GM12801 (cell line): ENCODE results near the gene RIN3.

Experiments
- TF ChIP-seq, protein P1 (sequence below): IDR thresholded peaks from one replicate; pipeline ENCODE4 v1.5.1; 2011; ENCODE audit warnings: control low read depth; ENCODE audit not compliant: insufficient read length; ENCODE audit errors: extremely low read depth

RIN3 gene

DNA sequence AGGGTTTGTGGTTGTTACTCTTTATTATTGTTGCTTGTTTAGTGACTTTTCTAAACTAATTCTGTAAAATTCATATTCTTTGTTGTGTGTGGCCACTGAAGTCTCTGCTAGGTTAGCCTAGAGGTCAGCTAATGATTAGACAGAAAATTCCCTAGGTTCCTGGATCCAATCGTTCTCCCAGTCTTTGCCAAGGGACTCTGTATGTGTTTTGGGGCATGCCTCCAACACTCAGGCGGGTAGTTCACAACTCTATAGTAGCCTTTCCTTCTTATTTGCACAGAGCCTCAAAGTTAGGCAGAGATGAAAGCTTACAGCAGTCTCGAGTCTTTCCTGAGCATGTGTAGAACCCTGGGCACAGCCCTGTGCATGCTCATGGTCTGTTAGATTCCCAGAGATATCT, 32.7 kb upstream of the RIN3 start:
- TF ChIP-seq, protein P1, sequence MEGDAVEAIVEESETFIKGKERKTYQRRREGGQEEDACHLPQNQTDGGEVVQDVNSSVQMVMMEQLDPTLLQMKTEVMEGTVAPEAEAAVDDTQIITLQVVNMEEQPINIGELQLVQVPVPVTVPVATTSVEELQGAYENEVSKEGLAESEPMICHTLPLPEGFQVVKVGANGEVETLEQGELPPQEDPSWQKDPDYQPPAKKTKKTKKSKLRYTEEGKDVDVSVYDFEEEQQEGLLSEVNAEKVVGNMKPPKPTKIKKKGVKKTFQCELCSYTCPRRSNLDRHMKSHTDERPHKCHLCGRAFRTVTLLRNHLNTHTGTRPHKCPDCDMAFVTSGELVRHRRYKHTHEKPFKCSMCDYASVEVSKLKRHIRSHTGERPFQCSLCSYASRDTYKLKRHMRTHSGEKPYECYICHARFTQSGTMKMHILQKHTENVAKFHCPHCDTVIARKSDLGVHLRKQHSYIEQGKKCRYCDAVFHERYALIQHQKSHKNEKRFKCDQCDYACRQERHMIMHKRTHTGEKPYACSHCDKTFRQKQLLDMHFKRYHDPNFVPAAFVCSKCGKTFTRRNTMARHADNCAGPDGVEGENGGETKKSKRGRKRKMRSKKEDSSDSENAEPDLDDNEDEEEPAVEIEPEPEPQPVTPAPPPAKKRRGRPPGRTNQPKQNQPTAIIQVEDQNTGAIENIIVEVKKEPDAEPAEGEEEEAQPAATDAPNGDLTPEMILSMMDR = no peak

DNA sequence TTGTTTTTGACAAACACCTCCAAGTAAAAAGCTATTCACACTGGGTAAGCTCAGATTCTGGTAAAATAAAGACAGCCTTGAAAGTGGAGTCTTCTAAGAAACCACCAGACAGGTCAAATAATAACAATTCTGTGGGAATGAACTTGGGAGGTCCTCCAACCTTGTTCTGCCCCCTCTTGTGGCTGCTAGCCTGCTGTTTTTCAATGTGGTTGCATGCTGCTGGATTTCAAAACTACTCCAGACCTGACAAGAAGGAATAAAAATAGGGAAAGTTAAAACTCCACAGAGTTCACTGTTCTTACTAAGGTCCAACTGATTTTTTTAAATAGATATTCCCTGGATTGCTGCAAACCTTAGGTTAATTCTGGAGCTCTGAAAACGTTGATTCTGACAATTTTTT, 32.2 kb upstream of the RIN3 start:
- TF ChIP-seq, protein P1 = no peak

DNA sequence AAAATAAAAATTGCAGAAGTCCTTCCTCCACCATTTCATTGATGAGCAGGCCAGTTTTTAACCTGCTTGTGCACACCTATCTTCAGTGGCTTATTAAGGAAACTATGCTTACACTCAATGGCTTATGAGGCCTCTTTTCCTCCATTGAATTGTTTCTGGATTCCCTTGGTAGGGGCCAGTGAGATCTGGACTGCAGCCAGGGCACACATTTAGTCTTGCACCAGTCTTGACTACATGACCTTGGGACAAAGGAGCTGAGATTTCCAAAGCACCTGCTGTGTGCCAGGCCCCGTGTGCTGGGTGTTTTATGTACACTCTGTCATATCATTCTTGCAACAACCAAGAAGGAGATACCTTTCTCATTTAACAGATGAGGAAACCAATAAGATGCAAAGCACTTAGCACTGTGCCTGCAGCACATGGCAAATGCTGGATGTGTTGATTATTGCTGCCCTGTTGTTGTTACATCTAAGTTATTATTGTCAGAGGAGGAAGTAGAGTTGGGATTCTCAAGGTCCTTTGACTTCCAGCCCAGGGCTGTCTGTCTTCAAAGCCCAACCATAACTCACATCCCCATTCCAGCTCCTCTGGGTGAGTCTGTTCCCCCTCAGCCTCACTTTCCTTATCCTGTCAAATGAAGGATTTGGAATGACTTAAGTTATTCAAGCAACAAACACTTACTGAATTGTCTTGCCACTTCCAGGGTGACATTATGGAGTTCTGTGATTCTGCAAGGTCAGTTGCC, 31.6 kb upstream of the RIN3 start:
- TF ChIP-seq, protein P1 = no peak

DNA sequence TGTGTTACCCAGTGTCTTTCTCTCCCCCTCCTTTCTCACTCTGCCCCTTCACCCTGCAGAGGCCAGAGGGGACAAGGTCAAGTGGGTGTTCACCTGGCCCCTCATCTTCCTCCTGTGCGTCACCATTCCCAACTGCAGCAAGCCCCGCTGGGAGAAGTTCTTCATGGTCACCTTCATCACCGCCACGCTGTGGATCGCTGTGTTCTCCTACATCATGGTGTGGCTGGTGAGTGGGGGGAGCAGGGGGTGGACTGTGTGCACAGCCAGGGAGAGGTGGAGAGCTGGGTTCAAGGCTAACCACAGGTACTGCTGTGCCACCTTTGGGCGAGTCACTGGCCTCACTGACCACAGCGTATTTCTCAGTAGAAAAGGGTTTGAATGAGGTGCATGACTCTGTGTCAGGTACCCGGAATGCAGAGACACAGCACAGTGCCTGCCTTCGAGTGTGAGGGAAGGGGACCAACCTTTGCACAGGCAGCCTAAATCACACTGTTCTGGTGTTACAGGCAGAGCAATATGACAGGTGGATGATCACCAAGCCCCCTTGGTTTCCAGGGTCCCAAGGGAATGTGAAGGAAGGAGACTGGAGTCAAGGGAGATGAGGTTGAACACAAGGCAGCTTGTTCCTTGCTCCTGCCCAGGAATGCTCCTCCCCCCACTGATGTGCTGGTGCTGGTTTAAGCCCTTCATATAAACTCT, 30.8 kb upstream of the RIN3 start:
- TF ChIP-seq, protein P1 = no peak

DNA sequence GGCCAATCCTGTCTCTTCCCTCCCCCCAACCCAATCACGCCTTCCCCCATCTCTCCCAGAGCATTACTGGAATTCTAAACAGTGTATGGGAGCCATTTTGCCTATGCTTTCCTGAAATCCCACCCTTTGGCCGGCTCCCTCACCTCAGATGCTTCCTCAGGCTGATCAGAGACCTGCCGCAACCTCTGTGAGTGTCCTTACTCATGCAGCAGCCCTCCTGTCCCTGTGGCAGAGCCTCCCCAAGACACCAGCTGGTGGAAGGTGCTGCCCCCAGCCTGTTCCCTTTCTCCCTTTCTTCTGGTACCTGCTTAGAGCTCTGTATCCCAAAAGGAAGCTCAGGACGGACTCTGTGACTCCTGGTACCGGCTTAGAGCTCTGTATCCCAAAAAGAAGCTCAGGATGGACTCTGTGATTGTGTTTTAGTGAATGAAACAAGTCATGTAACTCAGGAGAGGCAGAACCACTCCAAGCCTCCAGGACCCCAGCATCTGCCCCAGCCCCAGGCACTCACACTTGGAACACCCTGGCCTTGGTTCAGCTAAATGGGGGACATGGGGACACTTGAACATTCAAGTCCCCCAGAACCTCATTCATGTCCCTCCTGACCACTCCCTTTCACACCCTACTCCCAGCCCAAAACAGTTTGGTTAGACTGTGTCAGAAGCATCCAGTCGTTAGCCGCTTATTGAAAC, 29.3 kb upstream of the RIN3 start:
- TF ChIP-seq, protein P1 = no peak

DNA sequence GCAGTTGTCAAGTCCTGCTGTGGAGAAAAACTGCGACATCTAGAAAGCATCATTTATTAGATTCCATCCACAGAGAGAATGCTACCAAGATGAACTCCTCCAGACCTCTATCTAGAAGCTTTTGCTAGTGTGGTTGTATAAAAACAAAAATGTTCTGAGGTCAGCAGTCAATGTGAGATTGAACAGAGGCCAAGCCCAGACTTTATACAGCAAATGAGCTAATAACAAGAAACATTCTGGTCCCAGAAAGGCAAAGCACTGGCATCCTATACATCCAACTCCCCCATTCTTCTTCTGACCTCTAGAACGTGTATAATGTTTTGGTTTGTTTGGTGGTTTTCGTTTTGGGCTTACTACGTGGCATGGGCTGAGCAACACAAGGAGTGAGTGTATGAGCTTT, 26.7 kb upstream of the RIN3 start:
- TF ChIP-seq, protein P1 = no peak

DNA sequence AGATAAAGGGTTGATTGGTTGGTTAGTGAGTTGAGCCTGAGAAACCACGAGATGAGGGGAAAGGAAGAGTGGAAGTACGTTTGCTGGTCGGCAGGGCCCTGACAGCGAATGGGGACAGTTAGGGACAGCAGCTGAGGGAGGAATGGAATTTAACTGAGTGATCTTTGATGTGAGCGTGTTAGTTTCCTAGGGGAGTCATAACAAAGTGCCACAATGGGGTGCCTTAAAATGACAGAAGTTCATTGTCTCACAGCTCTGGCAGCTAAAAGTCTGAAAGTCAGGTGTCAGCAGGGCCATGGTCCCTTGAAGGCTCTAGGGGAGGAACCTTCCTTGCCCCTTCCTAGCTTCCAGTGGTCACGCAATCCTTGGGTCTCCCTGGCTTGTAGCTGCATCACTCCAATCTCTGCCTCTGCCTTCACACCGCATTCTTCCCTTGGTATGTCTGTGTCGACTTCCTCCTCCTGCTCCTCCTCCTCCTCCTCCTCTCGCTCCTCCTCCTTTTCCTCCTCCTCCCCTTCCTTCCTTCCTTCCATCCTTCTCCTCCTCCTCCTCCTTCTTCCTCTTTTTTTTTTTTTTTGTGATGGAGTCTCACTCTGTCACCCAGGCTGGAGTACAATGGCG, 26.0 kb upstream of the RIN3 start:
- TF ChIP-seq, protein P1 = no peak
